GM12878 (cell line): Measurements from ENCODE around the gene HRH3. TPM values are rescaled to one million over a fixed set of nuclear protein-coding genes. Genes with fewer than 3 reads are reported as not detected.

Source experiments
- ATAC-seq: fragments of 200-7000 bp; cut with Tn5 transposase; 3 replicates; pipeline ENCODE4 v1.9.1; 2020; ENCODE audit warnings: mild to moderate bottlenecking, moderate library complexity
- BruUV-seq: library from RNA; stranded (reverse); fragments of 400-500 nt; replicated peaks from 2 replicates; lab custom pipeline; 2021; lab: Mats Ljungman, UMichigan
- CTCF ChIA-PET: fragments of 300-600 bp; sonication (Branson Sonifier 250); formaldehyde crosslinking; extraction: SDS; loops from one replicate; lab custom pipeline; 2021; ENCODE audit warnings: inconsistent platforms; lab: Yijun Ruan, JAX
- POLR2A ChIA-PET: fragments of 350-600 bp; formaldehyde crosslinking; extraction: SDS; loops from one replicate; lab custom pipeline; 2021; ENCODE audit warnings: inconsistent platforms; lab: Charles Lee
- RAD21 ChIA-PET: fragments of 300-600 bp; sonication (Branson Sonifier 250); formaldehyde crosslinking; loops from one replicate; lab custom pipeline; 2023; ENCODE audit warnings: antibody characterized with exemption; ENCODE audit not compliant: unreplicated experiment; lab: Charles Lee
- SMC1A ChIA-PET: fragments of 300-600 bp; sonication (Branson Sonifier 250); formaldehyde crosslinking; loops from one replicate; lab custom pipeline; 2023; ENCODE audit not compliant: unreplicated experiment, uncharacterized antibody; lab: Charles Lee
- DNase-seq: peaks from one replicate; pipeline ENCODE4 v3.0.0-alpha.2; 2011; ENCODE audit warnings: low read depth, low spot score
- FAIRE-seq: peaks from 3 replicates; lab custom pipeline; 2011; peaks lifted over from hg19 to GRCh38; lab: Jason Lieb, UNC
- H2AFZ ChIP-seq: 2 replicates; pipeline ENCODE4 v1.6.0; 2011; ENCODE audit warnings: low read depth, low read length, control low read depth; ENCODE audit not compliant: control insufficient read depth
- H3K27ac ChIP-seq: 2 replicates; pipeline ENCODE4 v1.5.1; 2011; ENCODE audit warnings: control low read depth; ENCODE audit not compliant: control insufficient read depth, insufficient read depth
- H3K27me3 ChIP-seq, 2 experiments: replicated peaks in 1 of 2; 2 replicates each; pipeline versions ENCODE4 v1.6.0 to v1.6.1; 2011; ENCODE audit warnings: low read length in 1 of 2; ENCODE audit not compliant: control insufficient read depth in 2 of 2, insufficient read depth in 2 of 2
- H3K36me3 ChIP-seq, 2 experiments: 2 replicates each; pipeline ENCODE4 v1.5.1; 2011; ENCODE audit warnings: low read length in 1 of 2; ENCODE audit not compliant: control insufficient read depth in 2 of 2, insufficient read depth in 2 of 2
- H3K4me1 ChIP-seq: 2 replicates; pipeline ENCODE4 v1.6.1; 2011; ENCODE audit warnings: mild to moderate bottlenecking, low read length, moderate library complexity, mixed read lengths; ENCODE audit not compliant: control insufficient read depth, insufficient read depth
- H3K4me2 ChIP-seq: 2 replicates; pipeline ENCODE4 v1.6.0; 2011; ENCODE audit warnings: control low read depth; ENCODE audit not compliant: control insufficient read depth, insufficient read depth
- H3K4me3 ChIP-seq: fragments of 200-600 bp; sonication (generic); 2 replicates; pipeline ENCODE4 v1.5.1; 2016
- H3K79me2 ChIP-seq: 2 replicates; pipeline ENCODE4 v1.6.0; 2011; ENCODE audit warnings: low read length; ENCODE audit not compliant: control insufficient read depth, insufficient read depth
- H3K9ac ChIP-seq: 2 replicates; pipeline ENCODE4 v1.8.0; 2011; ENCODE audit warnings: low read length, control low read depth, mixed read lengths; ENCODE audit not compliant: control insufficient read depth, insufficient read depth
- H3K9me3 ChIP-seq: replicated peaks from 3 replicates; pipeline ENCODE4 v1.5.1; 2011; ENCODE audit warnings: mild to moderate bottlenecking, low read length; ENCODE audit not compliant: control insufficient read depth, insufficient read depth
- H4K20me1 ChIP-seq: 2 replicates; pipeline ENCODE4 v1.6.0; 2011; ENCODE audit not compliant: control insufficient read depth, insufficient read depth
- ELK1 ChIP-seq: IDR thresholded peaks from 2 replicates; pipeline ENCODE4 v1.6.1; 2012; ENCODE audit warnings: low read depth, low read length, improper control_type of control experiment
- EZH2 ChIP-seq: IDR thresholded peaks from 2 replicates; pipeline ENCODE4 v1.6.1; 2012; ENCODE audit warnings: low read depth, mild to moderate bottlenecking, control low read depth, inconsistent platforms, low read length, borderline replicate concordance; ENCODE audit not compliant: control insufficient read depth
- KAT2A ChIP-seq: conservative IDR thresholded peaks from 2 replicates; pipeline ENCODE4 v1.6.1; 2011; ENCODE audit warnings: low read depth, low read length; ENCODE audit not compliant: control insufficient read depth
- POLR2AphosphoS5 ChIP-seq: IDR thresholded peaks from 2 replicates; pipeline ENCODE4 v1.6.1; 2011; ENCODE audit warnings: mild to moderate bottlenecking, low read length, inconsistent platforms
- RAD21 ChIP-seq: IDR thresholded peaks from 2 replicates; pipeline ENCODE4 v1.6.1; 2011; ENCODE audit warnings: mild to moderate bottlenecking, low read depth, low read length, moderate library complexity; ENCODE audit not compliant: insufficient read depth
- RELB ChIP-seq: fragments of 450-650 bp; IDR thresholded peaks from 2 replicates; pipeline ENCODE4 v1.6.1; 2017; ENCODE audit warnings: low read depth, mild to moderate bottlenecking, moderate library complexity
- SMAD1 ChIP-seq: fragments of 450-650 bp; IDR thresholded peaks from 2 replicates; pipeline ENCODE4 v1.6.1; 2018; ENCODE audit warnings: mild to moderate bottlenecking, low read depth; ENCODE audit not compliant: partially characterized antibody
- SREBF2 ChIP-seq: IDR thresholded peaks from 2 replicates; pipeline ENCODE4 v1.6.1; 2012; ENCODE audit warnings: mild to moderate bottlenecking, low read length
- STAT1 ChIP-seq: fragments of 450-650 bp; conservative IDR thresholded peaks from 2 replicates; pipeline ENCODE4 v1.6.1; 2014; ENCODE audit warnings: antibody characterized with exemption, mild to moderate bottlenecking
- ZBED1 ChIP-seq: IDR thresholded peaks from 2 replicates; pipeline ENCODE4 v1.6.1; 2016; ENCODE audit warnings: borderline replicate concordance
- WGBS: methylation state at CpG from one replicate; pipeline ENCODE4 v1.1.6; 2016; ENCODE audit warnings: low lambda C conversion rate; ENCODE audit not compliant: insufficient replicate concordance, insufficient coverage; ENCODE audit errors: missing lambda C conversion rate; 5-methylcytosine and 5-hydroxymethylcytosine counted together
- in situ Hi-C: fragments of 300-500 bp; cut with MboI; formaldehyde crosslinking; loops from 9 replicates; pipeline ENCODE4 v1.14.3; 2018; ENCODE audit warnings: mixed read lengths
- intact Hi-C: fragments of 100-400 bp; cut with micrococcal nuclease; formaldehyde crosslinking; loops from one replicate; pipeline ENCODE4 v1.14.2; 2022; ENCODE audit not compliant: unreplicated experiment
- polyA plus RNA-seq, 11 experiments: library from polyadenylated mRNA; depleted of rRNA in 4 of 11; unstranded in 6 of 11; stranded (reverse) in 5 of 11; fragments of >200 nt; fragmentation: Nextera tagmentation in 4 of 11; fragmentation: Illumina TruSeq in 1 of 11; extraction: Ambion mirVana in 4 of 11; extraction: Trizol in 1 of 11; gene quantifications; 1 replicate in 1 of 11; 2 replicates in 10 of 11; pipeline versions ENCODE4 v1.2.1 to v1.2.3, GENCODE V29; 2011 to 2016; ENCODE audit warnings: inconsistent platforms in 2 of 11, missing spikeins in 2 of 11, low read depth in 1 of 11
- total RNA-seq, 4 experiments: library from RNA; depleted of rRNA in 3 of 4; stranded (reverse); fragments of >200 nt in 3 of 4; fragmentation: Illumina TruSeq in 1 of 4; extraction: Trizol in 1 of 4; gene quantifications; 2 replicates each; pipeline versions ENCODE4 v1.2.1 to v1.2.3, GENCODE V29; 2013 to 2021
- TF ChIP-seq, protein P1 (sequence below): fragments of 450-650 bp; formaldehyde crosslinking; IDR thresholded peaks from 2 replicates; pipeline ENCODE4 v1.4.0; 2022; ENCODE audit warnings: mild to moderate bottlenecking, moderate library complexity
- TF ChIP-seq, protein P2 (sequence below): IDR thresholded peaks from 2 replicates; pipeline ENCODE4 v1.6.1; 2012; ENCODE audit warnings: improper control_type of control experiment, low read depth, low read length; ENCODE audit not compliant: insufficient replicate concordance

HRH3 gene
- total and polyA plus RNA-seq, 10 of the 15 experiments (the other 5 are each of a cell fraction or from before 2014, with no cell fraction given), result not detected

- 50% methylated on average over 3 of the region's 3 CpGs for WGBS
- Histone ChIP-seq H2AFZ (no peak overlapping the region), H3K27ac (no peak overlapping the region), H4K20me1 (no peaks in the 10 kb centered on the region), H3K4me1 (no peaks in the 10 kb centered on the region), H3K9me3 (no peaks in the 10 kb centered on the region), H3K79me2 (peaks cover 40% of the 10 kb centered on the region), H3K4me3 (no peak overlapping the region), H3K9ac (no peak overlapping the region), H3K36me3 (peaks cover 0 to 1% of the 10 kb centered on the region in 2 experiments; a peak in 2 of 4 replicates), H3K4me2 (no peak overlapping the region), H3K27me3 (no peaks in the 10 kb centered on the region)
- DNase-seq, result no peak
- no peak for ATAC-seq
- FAIRE-seq, result no peak
- POLR2A ChIA-PET, result no interaction called here
- no TSS peak for BruUV-seq
- intact Hi-C loops, result loop anchor here (10.0 kb wide), 2 partner anchors 61 to 199 kb away; partner anchors contain the start of genes LSM14B and RPS21
- CTCF ChIA-PET, result no interaction called here
- in situ Hi-C loops, result no loop called here
- RAD21 ChIA-PET, result no interaction called here
- SMC1A ChIA-PET, result no interaction called here
- TF ChIP-seq ELK1 (no peak), ZBED1 (no peak), POLR2AphosphoS5 (no peak), RAD21 (no peak), SREBF2 (no peak), SMAD1 (no peak), EZH2 (no peak), STAT1 (no peak), RELB (no peak), KAT2A (no peak)
- TF ChIP-seq, protein P1, sequence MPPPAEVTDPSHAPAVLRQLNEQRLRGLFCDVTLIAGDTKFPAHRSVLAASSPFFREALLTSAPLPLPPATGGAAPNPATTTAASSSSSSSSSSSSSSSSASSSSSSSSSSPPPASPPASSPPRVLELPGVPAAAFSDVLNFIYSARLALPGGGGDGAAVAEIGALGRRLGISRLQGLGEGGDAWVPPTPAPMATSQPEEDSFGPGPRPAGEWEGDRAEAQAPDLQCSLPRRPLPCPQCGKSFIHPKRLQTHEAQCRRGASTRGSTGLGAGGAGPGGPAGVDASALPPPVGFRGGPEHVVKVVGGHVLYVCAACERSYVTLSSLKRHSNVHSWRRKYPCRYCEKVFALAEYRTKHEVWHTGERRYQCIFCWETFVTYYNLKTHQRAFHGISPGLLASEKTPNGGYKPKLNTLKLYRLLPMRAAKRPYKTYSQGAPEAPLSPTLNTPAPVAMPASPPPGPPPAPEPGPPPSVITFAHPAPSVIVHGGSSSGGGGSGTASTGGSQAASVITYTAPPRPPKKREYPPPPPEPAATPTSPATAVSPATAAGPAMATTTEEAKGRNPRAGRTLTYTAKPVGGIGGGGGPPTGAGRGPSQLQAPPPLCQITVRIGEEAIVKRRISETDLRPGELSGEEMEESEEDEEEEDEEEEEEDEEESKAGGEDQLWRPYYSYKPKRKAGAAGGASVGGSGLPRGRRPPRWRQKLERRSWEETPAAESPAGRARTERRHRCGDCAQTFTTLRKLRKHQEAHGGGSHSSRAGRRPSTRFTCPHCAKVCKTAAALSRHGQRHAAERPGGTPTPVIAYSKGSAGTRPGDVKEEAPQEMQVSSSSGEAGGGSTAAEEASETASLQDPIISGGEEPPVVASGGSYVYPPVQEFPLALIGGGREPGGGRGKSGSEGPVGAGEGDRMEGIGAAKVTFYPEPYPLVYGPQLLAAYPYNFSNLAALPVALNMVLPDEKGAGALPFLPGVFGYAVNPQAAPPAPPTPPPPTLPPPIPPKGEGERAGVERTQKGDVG (CRISPR knock-in tag), result no peak
- TF ChIP-seq, protein P2, sequence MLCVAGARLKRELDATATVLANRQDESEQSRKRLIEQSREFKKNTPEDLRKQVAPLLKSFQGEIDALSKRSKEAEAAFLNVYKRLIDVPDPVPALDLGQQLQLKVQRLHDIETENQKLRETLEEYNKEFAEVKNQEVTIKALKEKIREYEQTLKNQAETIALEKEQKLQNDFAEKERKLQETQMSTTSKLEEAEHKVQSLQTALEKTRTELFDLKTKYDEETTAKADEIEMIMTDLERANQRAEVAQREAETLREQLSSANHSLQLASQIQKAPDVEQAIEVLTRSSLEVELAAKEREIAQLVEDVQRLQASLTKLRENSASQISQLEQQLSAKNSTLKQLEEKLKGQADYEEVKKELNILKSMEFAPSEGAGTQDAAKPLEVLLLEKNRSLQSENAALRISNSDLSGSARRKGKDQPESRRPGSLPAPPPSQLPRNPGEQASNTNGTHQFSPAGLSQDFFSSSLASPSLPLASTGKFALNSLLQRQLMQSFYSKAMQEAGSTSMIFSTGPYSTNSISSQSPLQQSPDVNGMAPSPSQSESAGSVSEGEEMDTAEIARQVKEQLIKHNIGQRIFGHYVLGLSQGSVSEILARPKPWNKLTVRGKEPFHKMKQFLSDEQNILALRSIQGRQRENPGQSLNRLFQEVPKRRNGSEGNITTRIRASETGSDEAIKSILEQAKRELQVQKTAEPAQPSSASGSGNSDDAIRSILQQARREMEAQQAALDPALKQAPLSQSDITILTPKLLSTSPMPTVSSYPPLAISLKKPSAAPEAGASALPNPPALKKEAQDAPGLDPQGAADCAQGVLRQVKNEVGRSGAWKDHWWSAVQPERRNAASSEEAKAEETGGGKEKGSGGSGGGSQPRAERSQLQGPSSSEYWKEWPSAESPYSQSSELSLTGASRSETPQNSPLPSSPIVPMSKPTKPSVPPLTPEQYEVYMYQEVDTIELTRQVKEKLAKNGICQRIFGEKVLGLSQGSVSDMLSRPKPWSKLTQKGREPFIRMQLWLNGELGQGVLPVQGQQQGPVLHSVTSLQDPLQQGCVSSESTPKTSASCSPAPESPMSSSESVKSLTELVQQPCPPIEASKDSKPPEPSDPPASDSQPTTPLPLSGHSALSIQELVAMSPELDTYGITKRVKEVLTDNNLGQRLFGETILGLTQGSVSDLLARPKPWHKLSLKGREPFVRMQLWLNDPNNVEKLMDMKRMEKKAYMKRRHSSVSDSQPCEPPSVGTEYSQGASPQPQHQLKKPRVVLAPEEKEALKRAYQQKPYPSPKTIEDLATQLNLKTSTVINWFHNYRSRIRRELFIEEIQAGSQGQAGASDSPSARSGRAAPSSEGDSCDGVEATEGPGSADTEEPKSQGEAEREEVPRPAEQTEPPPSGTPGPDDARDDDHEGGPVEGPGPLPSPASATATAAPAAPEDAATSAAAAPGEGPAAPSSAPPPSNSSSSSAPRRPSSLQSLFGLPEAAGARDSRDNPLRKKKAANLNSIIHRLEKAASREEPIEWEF, result no peak
Observed at GRCh38 chr20:62186096-62186426, 34.0 kb downstream of the HRH3 start.
